Thoracic aorta (tissue), 2 donors: Measurements from ENCODE around the gene GDF15. TPM values are rescaled to one million over a fixed set of nuclear protein-coding genes. Genes with fewer than 3 reads are reported as not detected.
"Not testable (repeated sequence)": the region's sequence is repeated elsewhere in the genome, so short reads cannot be mapped to it uniquely, and the experiment has no call there.

Experiments used
- ATAC-seq: fragments of 150-250 bp; one replicate; pipeline ENCODE4 v1.8.0; 2017; ENCODE audit warnings: low read depth; ENCODE audit not compliant: insufficient number of reproducible peaks, low FRiP score
- DNase-seq: peaks from one replicate; pipeline ENCODE4 v3.0.0-alpha.2; 2020; ENCODE audit warnings: low spot score
- H3K27ac ChIP-seq, 2 donors: fragments of 200-600 bp; sonication (generic); 1 replicate in 1 of 2; 2 replicates in 1 of 2; pipeline ENCODE4 v1.5.1; 2016; ENCODE audit warnings: mild to moderate bottlenecking in 2 of 2, moderate library complexity in 2 of 2
- H3K27me3 ChIP-seq: fragments of 200-600 bp; sonication (generic); replicated peaks from 2 replicates; pipeline ENCODE4 v1.6.0; 2016; ENCODE audit warnings: mild to moderate bottlenecking; ENCODE audit not compliant: insufficient read depth
- H3K36me3 ChIP-seq: fragments of 200-600 bp; sonication (generic); one replicate; pipeline ENCODE4 v1.5.1; 2016
- H3K4me1 ChIP-seq, 2 donors: fragments of 200-600 bp; sonication (generic); 1 replicate in 1 of 2; 2 replicates in 1 of 2; pipeline versions ENCODE4 v1.5.1 to v1.6.0; 2016; ENCODE audit warnings: low read depth in 2 of 2, mild to moderate bottlenecking in 1 of 2; ENCODE audit not compliant: control insufficient read depth in 1 of 2
- H3K4me3 ChIP-seq: fragments of 200-600 bp; sonication (generic); 2 replicates; pipeline ENCODE4 v1.5.1; 2016; ENCODE audit warnings: mild to moderate bottlenecking
- H3K9me3 ChIP-seq: fragments of 200-600 bp; sonication (generic); 2 replicates; pipeline ENCODE4 v1.5.1; 2016
- CTCF ChIP-seq: fragments of 200-600 bp; sonication (generic); IDR thresholded peaks from one replicate; pipeline ENCODE4 v1.5.1; 2019; ENCODE audit warnings: antibody characterized with exemption
- total RNA-seq, 2 donors: library from RNA; depleted of rRNA; stranded (reverse); fragments of >200 nt; gene quantifications; one replicate each; pipeline versions ENCODE4 v1.1.0 to v1.2.3, GENCODE V29; 2016

The GDF15 gene
- total RNA-seq, 2 donors from 2014 or later: 2.3 to 25.5 TPM

- no peaks in the 10 kb centered on the region for H3K27me3 ChIP-seq
- ATAC-seq (no peak), DNase-seq (no peak)
- H3K9me3 ChIP-seq: no peaks in the 10 kb centered on the region
- peak overlapping the region; percentile 73 to 74 for H3K27ac ChIP-seq
- TF ChIP-seq CTCF: no peak
- no peak overlapping the region for H3K4me3 ChIP-seq
- peaks cover 16 to 22% of the 10 kb centered on the region in 2 donors for H3K4me1 ChIP-seq
- H3K36me3 ChIP-seq: no peaks in the 10 kb centered on the region
Observed at GRCh38 chr19:18373407-18373891, 12.5 kb upstream of the GDF15 start.

- DNase-seq (peak; percentile 91), ATAC-seq (peak; percentile 84)
- peak overlapping the region; percentile 11 for H3K4me3 ChIP-seq
- H3K36me3 ChIP-seq: no peaks in the 10 kb centered on the region
- TF ChIP-seq CTCF: no peak
- peak overlapping the region; percentile 74 to 77 for H3K27ac ChIP-seq
- H3K4me1 ChIP-seq: peaks cover 16 to 28% of the 10 kb centered on the region in 2 donors
- H3K9me3 ChIP-seq: no peaks in the 10 kb centered on the region
- no peaks in the 10 kb centered on the region for H3K27me3 ChIP-seq
Observed at GRCh38 chr19:18373892-18374629, 11.9 kb upstream of the GDF15 start.

- no peak overlapping the region for H3K27ac ChIP-seq
- no peaks in the 10 kb centered on the region for H3K36me3 ChIP-seq
- no peak for TF ChIP-seq CTCF
- ATAC-seq: no peak
- H3K4me3 ChIP-seq: no peak overlapping the region
- no peaks in the 10 kb centered on the region for H3K9me3 ChIP-seq
- H3K4me1 ChIP-seq: peaks cover 19 to 48% of the 10 kb centered on the region in 2 donors
- H3K27me3 ChIP-seq: no peaks in the 10 kb centered on the region
- no peak for DNase-seq
Observed at GRCh38 chr19:18377026-18377425, 8.9 kb upstream of the GDF15 start.

GRCh38 chr19:18379803-18380747 lies 5.9 kb upstream of the GDF15 start:
- DNase-seq (peak; percentile 86), ATAC-seq (peak; percentile 53)
- Histone ChIP-seq H3K36me3 (no peaks in the 10 kb centered on the region), H3K27me3 (no peaks in the 10 kb centered on the region), H3K27ac (peak overlapping the region; percentile 73 to 75), H3K4me3 (no peak overlapping the region), H3K4me1 (peaks cover 6 to 32% of the 10 kb centered on the region in 2 donors), H3K9me3 (no peaks in the 10 kb centered on the region)
- no peak for TF ChIP-seq CTCF

GRCh38 chr19:18380843-18381242 lies 5.1 kb upstream of the GDF15 start:
- H3K4me1 ChIP-seq: peaks cover 6 to 34% of the 10 kb centered on the region in 2 donors
- H3K27ac ChIP-seq: peak overlapping the region; percentile 73 to 75
- DNase-seq (no peak), ATAC-seq (no peak)
- H3K9me3 ChIP-seq: no peaks in the 10 kb centered on the region
- no peaks in the 10 kb centered on the region for H3K36me3 ChIP-seq
- TF ChIP-seq CTCF: no peak
- no peak overlapping the region for H3K4me3 ChIP-seq
- no peaks in the 10 kb centered on the region for H3K27me3 ChIP-seq

- H3K4me3 ChIP-seq, H3K27me3 ChIP-seq, DNase-seq, H3K27ac ChIP-seq, ATAC-seq, H3K36me3 ChIP-seq, H3K9me3 ChIP-seq: not testable (repeated sequence)
- peaks cover 6 to 46% of the 10 kb centered on the region in 2 donors for H3K4me1 ChIP-seq
Observed at GRCh38 chr19:18383622-18384021, 2.3 kb upstream of the GDF15 start.
